HepG2 (cell line): ENCODE measurements around the gene CD244. TPM values are rescaled to one million over a fixed set of nuclear protein-coding genes. Genes with fewer than 3 reads are reported as not detected.

ENCODE experiments used
- ATAC-seq: fragments of 200-7000 bp; cut with Tn5 transposase; 3 replicates; pipeline ENCODE4 v1.9.1; 2020; ENCODE audit warnings: mild to moderate bottlenecking, moderate library complexity
- BruUV-seq: library from RNA; stranded (reverse); fragments of 400-500 nt; replicated peaks from 2 replicates; lab custom pipeline; 2021; lab: Mats Ljungman, UMichigan
- CTCF ChIA-PET: fragments of 300-600 bp; formaldehyde crosslinking; extraction: SDS; loops from one replicate; lab custom pipeline; 2021; ENCODE audit warnings: low total read pairs, inconsistent platforms, low intra/inter-chr PET ratio; lab: Yijun Ruan, JAX
- POLR2A ChIA-PET: fragments of 350-600 bp; sonication (Branson Sonifier 250); formaldehyde crosslinking; loops from one replicate; lab custom pipeline; 2020; ENCODE audit warnings: antibody characterized with exemption, inconsistent platforms; lab: Yijun Ruan, JAX
- DNase-seq: peaks from one replicate; pipeline ENCODE4 v3.0.0-alpha.2; 2015; ENCODE audit warnings: low spot score
- FAIRE-seq: peaks from 3 replicates; lab custom pipeline; 2011; peaks lifted over from hg19 to GRCh38; lab: Jason Lieb, UNC
- H2AFZ ChIP-seq: one replicate; pipeline ENCODE4 v1.6.1; 2011; ENCODE audit warnings: low read length, inconsistent platforms
- H3K27ac ChIP-seq: fragments of 300-600 bp; 3 replicates; pipeline ENCODE4 v1.8.0; 2011; ENCODE audit warnings: mixed run types, mild to moderate bottlenecking, mixed read lengths, low read length, inconsistent platforms; ENCODE audit not compliant: insufficient read depth; ENCODE audit errors: extremely low read length
- H3K27me3 ChIP-seq, 2 experiments: fragments of 200-600 bp in 1 of 2; 2 replicates in 1 of 2; 3 replicates in 1 of 2; pipeline versions ENCODE4 v1.6.0 to v1.8.0; 2011; ENCODE audit warnings: low read length in 2 of 2, mild to moderate bottlenecking in 2 of 2, moderate library complexity in 2 of 2, inconsistent platforms in 1 of 2; ENCODE audit not compliant: insufficient read depth in 2 of 2, control insufficient read depth in 1 of 2
- H3K36me3 ChIP-seq, 2 experiments: fragments of 200-600 bp in 1 of 2; replicated peaks in 1 of 2; 2 replicates in 1 of 2; 3 replicates in 1 of 2; pipeline versions ENCODE4 v1.5.1 to v1.8.0; 2011; ENCODE audit warnings: low read length in 2 of 2, inconsistent platforms in 1 of 2; ENCODE audit not compliant: insufficient read depth in 2 of 2, control insufficient read depth in 1 of 2
- H3K4me1 ChIP-seq: 2 replicates; pipeline ENCODE4 v1.5.1; 2012; ENCODE audit warnings: low read length, inconsistent platforms; ENCODE audit not compliant: insufficient read depth
- H3K4me2 ChIP-seq: 2 replicates; pipeline ENCODE4 v1.6.0; 2011; ENCODE audit warnings: low read depth, low read length, inconsistent platforms
- H3K4me3 ChIP-seq, 3 experiments: fragments of 200-600 bp in 1 of 3; sonication (generic), shearing (Covaris generic) in 1 of 3; replicated peaks in 1 of 3; 2 replicates each; pipeline ENCODE4 v1.5.1; 2011 to 2016; ENCODE audit warnings: low read length in 3 of 3, inconsistent platforms in 2 of 3, low read depth in 2 of 3, mild to moderate bottlenecking in 2 of 3, control low read depth in 1 of 3, mixed read lengths in 1 of 3; ENCODE audit not compliant: insufficient read depth in 1 of 3
- H3K79me2 ChIP-seq: one replicate; pipeline ENCODE4 v1.6.1; 2011; ENCODE audit warnings: low read length, inconsistent platforms; ENCODE audit not compliant: insufficient read depth
- H3K9ac ChIP-seq: 2 replicates; pipeline ENCODE4 v1.6.0; 2011; ENCODE audit warnings: mild to moderate bottlenecking, low read depth, low read length, inconsistent platforms; ENCODE audit not compliant: insufficient read depth
- H3K9me3 ChIP-seq: 2 replicates; pipeline ENCODE4 v1.5.1; 2012; ENCODE audit warnings: mild to moderate bottlenecking, low read length
- H4K20me1 ChIP-seq: 2 replicates; pipeline ENCODE4 v1.6.0; 2011; ENCODE audit warnings: inconsistent platforms, mild to moderate bottlenecking, low read length, moderate library complexity; ENCODE audit not compliant: insufficient read depth
- CBX1 ChIP-seq: IDR thresholded peaks from one replicate; pipeline ENCODE4 v1.6.1; 2016; ENCODE audit warnings: antibody characterized with exemption, low read depth
- DMAP1 ChIP-seq: IDR thresholded peaks from 2 replicates; pipeline ENCODE4 v1.6.1; 2016
- JUN ChIP-seq: sonication (generic); formaldehyde crosslinking; IDR thresholded peaks from 2 replicates; pipeline ENCODE4 v1.4.0; 2020; ENCODE audit warnings: mild to moderate bottlenecking, missing genetic modification reagents
- KDM5A ChIP-seq: fragments of 200-600 bp; sonication (generic); IDR thresholded peaks from 2 replicates; pipeline ENCODE4 v1.7.0; 2018; ENCODE audit warnings: antibody characterized with exemption, mild to moderate bottlenecking, low read length, borderline replicate concordance
- MEIS1 ChIP-seq: sonication (generic); formaldehyde crosslinking; IDR thresholded peaks from 2 replicates; pipeline ENCODE4 v1.9.0; 2021; ENCODE audit warnings: mild to moderate bottlenecking, missing genetic modification reagents, moderate library complexity, borderline replicate concordance
- THYN1 ChIP-seq: sonication (generic); formaldehyde crosslinking; IDR thresholded peaks from 2 replicates; pipeline ENCODE4 v1.8.1; 2023; ENCODE audit warnings: low read depth, mild to moderate bottlenecking, moderate library complexity, missing genetic modification reagents, borderline replicate concordance
- YEATS2 ChIP-seq: sonication (generic); formaldehyde crosslinking; IDR thresholded peaks from 2 replicates; pipeline ENCODE4 v1.4.0; 2020; ENCODE audit warnings: missing genetic modification reagents, borderline replicate concordance
- ZFP90 ChIP-seq: sonication (generic); formaldehyde crosslinking; IDR thresholded peaks from 2 replicates; pipeline ENCODE4 v1.8.0; 2022; ENCODE audit warnings: missing genetic modification reagents, mild to moderate bottlenecking, inconsistent platforms, borderline replicate concordance
- ZMYM4 ChIP-seq: sonication (generic); formaldehyde crosslinking; IDR thresholded peaks from 2 replicates; pipeline ENCODE4 v1.8.1; 2023; ENCODE audit warnings: mild to moderate bottlenecking, missing genetic modification reagents
- ZNF501 ChIP-seq: sonication (generic); formaldehyde crosslinking; IDR thresholded peaks from 2 replicates; pipeline ENCODE4 v1.5.1; 2020; ENCODE audit warnings: mild to moderate bottlenecking, moderate library complexity, missing genetic modification reagents
- ZNF710 ChIP-seq: sonication (generic); formaldehyde crosslinking; IDR thresholded peaks from 2 replicates; pipeline ENCODE4 v1.5.0; 2020; ENCODE audit warnings: mild to moderate bottlenecking, missing genetic modification reagents, borderline replicate concordance
- ZNF724P ChIP-seq: sonication (generic); formaldehyde crosslinking; IDR thresholded peaks from 2 replicates; pipeline ENCODE4 v1.8.0; 2022; ENCODE audit warnings: missing genetic modification reagents, borderline replicate concordance
- ZSCAN5A ChIP-seq: sonication (generic); formaldehyde crosslinking; IDR thresholded peaks from 2 replicates; pipeline ENCODE4 v1.8.0; 2022; ENCODE audit warnings: mild to moderate bottlenecking, missing genetic modification reagents, borderline replicate concordance
- WGBS: methylation state at CpG from one replicate; pipeline ENCODE4 v1.1.6; 2017; ENCODE audit warnings: low lambda C conversion rate; 5-methylcytosine and 5-hydroxymethylcytosine counted together
- in situ Hi-C: cut with HindIII; loops from 2 replicates; pipeline ENCODE4 v1.10.0; 2017; ENCODE audit warnings: low pct_unique_long_range_greater_than_20kb; ENCODE audit not compliant: extremely low pct_ligation_motif_present
- intact Hi-C: fragments of 100-400 bp; cut with micrococcal nuclease; formaldehyde crosslinking; loops from one replicate; pipeline ENCODE4 v1.10.0; 2022; ENCODE audit not compliant: unreplicated experiment
- polyA plus RNA-seq, 8 experiments: library from polyadenylated mRNA; depleted of rRNA in 3 of 8; stranded (reverse) in 7 of 8; unstranded in 1 of 8; fragments of >200 nt; fragmentation: Illumina TruSeq in 4 of 8; extraction: Trizol in 4 of 8; gene quantifications; 2 replicates each; pipeline versions ENCODE4 v1.2.1 to v1.2.3, GENCODE V29; 2011 to 2016; ENCODE audit warnings: low read depth in 4 of 8, missing spikeins in 1 of 8, mixed read lengths in 1 of 8; ENCODE audit not compliant: insufficient read depth in 1 of 8
- total RNA-seq, 5 experiments: library from RNA; depleted of rRNA; stranded (reverse); fragments of >200 nt; fragmentation: Illumina TruSeq; extraction: Trizol; gene quantifications; 2 replicates each; pipeline ENCODE4 v1.2.3, GENCODE V29; 2016; ENCODE audit warnings: low read depth in 1 of 5

CD244 gene
- total and polyA plus RNA-seq, 2 of the 13 experiments (the other 11 are each of a cell fraction or from before 2014, with no cell fraction given) = 0.09 TPM; not detected in 1

- no peak for TF ChIP-seq MEIS1 (CRISPR knock-in tag)
- no peak for TF ChIP-seq CBX1
- no peak for TF ChIP-seq KDM5A
- no peak for TF ChIP-seq DMAP1 (CRISPR knock-in tag)
- no peak for TF ChIP-seq ZNF724P
- TF ChIP-seq ZMYM4 (CRISPR knock-in tag) = no peak
- no peak for TF ChIP-seq YEATS2 (CRISPR knock-in tag)
These were observed 4.2 kb downstream of the CD244 start (continued) for GRCh38 chr1:160858507-160858906.

DNA sequence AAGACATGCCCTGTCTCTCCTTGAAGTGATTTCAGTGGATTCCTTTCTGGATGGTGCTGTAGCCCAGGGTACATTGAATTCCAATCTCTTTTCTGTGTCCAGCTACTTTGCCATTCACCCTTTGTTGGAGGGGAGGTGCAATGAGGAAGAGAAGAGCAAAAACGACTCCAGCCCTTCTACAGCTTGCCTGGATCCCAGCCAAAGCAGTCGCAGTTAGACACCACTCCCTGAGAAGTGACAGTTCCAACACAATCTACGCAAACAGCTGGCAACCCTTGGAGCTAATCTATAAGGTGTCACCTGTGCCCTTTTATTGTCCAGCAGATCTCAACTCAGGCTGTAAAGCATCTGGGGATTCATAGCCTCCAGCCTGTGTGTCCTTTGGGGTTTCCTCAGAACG, 4.6 kb downstream of the CD244 start:
- Histone ChIP-seq H2AFZ (no peak overlapping the region), H3K4me1 (peaks cover 7% of the 10 kb centered on the region; the same call in 1 of the 2 replicates), H3K27me3 (no peaks in the 10 kb centered on the region), H3K4me2 (no peak overlapping the region), H3K9me3 (no peaks in the 10 kb centered on the region), H4K20me1 (no peaks in the 10 kb centered on the region), H3K27ac (no peak overlapping the region), H3K4me3 (no peak overlapping the region), H3K79me2 (no peaks in the 10 kb centered on the region), H3K9ac (no peak overlapping the region), H3K36me3 (no peaks in the 10 kb centered on the region)
- TF ChIP-seq ZFP90 (CRISPR knock-in tag) (no peak), ZNF710 (CRISPR knock-in tag) (no peak), ZSCAN5A (no peak), THYN1 (CRISPR knock-in tag) (no peak), ZNF501 (no peak), JUN (CRISPR knock-in tag) (no peak)
- no peak for DNase-seq
- BruUV-seq = no TSS peak
- ChIA-PET CTCF (no interaction called here), POLR2A (no interaction called here)
- no peak for ATAC-seq
- 35% methylated on average over 4 of the region's 4 CpGs for WGBS
- intact Hi-C loops (no loop called here), in situ Hi-C loops (no loop called here)
- FAIRE-seq = no peak
